DOHH2 (cell line): ENCODE measurements around the gene SLC26A6.

Experiments used
- H3F3A ChIP-seq: fragments of 200-600 bp; sonication (generic), shearing (Covaris generic); 2 replicates; pipeline ENCODE4 v1.6.0; 2016; ENCODE audit warnings: antibody characterized with exemption, mild to moderate bottlenecking; ENCODE audit not compliant: control insufficient read depth, insufficient read depth
- H3K27ac ChIP-seq: fragments of 200-600 bp; sonication (generic); 2 replicates; pipeline ENCODE4 v1.5.1; 2014; ENCODE audit warnings: low read depth, mild to moderate bottlenecking, low read length, moderate library complexity
- H3K27me3 ChIP-seq: fragments of 200-600 bp; sonication (generic); 2 replicates; pipeline ENCODE4 v1.6.1; 2014; ENCODE audit warnings: mild to moderate bottlenecking, low read length, mixed read lengths; ENCODE audit not compliant: control insufficient read depth
- H3K36me3 ChIP-seq: fragments of 200-600 bp; sonication (generic); 2 replicates; pipeline ENCODE4 v1.6.1; 2014; ENCODE audit warnings: mild to moderate bottlenecking, low read length, moderate library complexity, mixed read lengths; ENCODE audit not compliant: control insufficient read depth
- H3K4me1 ChIP-seq: fragments of 200-600 bp; sonication (generic); 2 replicates; pipeline ENCODE4 v1.6.1; 2014; ENCODE audit warnings: mild to moderate bottlenecking, low read length, mixed read lengths; ENCODE audit not compliant: control insufficient read depth
- H3K4me2 ChIP-seq: fragments of 200-600 bp; sonication (generic); 2 replicates; pipeline ENCODE4 v1.6.0; 2014; ENCODE audit warnings: mild to moderate bottlenecking, low read length, moderate library complexity
- H3K4me3 ChIP-seq: fragments of 200-600 bp; sonication (generic); 2 replicates; pipeline ENCODE4 v1.5.1; 2014; ENCODE audit warnings: mild to moderate bottlenecking, low read length, mixed read lengths
- H3K79me2 ChIP-seq: fragments of 200-600 bp; sonication (generic); 2 replicates; pipeline ENCODE4 v1.6.1; 2014; ENCODE audit warnings: mild to moderate bottlenecking, low read length, mixed read lengths; ENCODE audit not compliant: control insufficient read depth
- H3K9me2 ChIP-seq: fragments of 200-600 bp; sonication (generic); replicated peaks from 2 replicates; pipeline ENCODE4 v1.6.1; 2014; ENCODE audit warnings: mild to moderate bottlenecking, low read length, mixed read lengths; ENCODE audit not compliant: control insufficient read depth
- H3K9me3 ChIP-seq: fragments of 200-600 bp; sonication (generic); 2 replicates; pipeline ENCODE4 v1.6.1; 2014; ENCODE audit warnings: antibody characterized with exemption, low read length, mixed read lengths; ENCODE audit not compliant: control insufficient read depth, insufficient read depth
- H4K20me1 ChIP-seq: fragments of 200-600 bp; sonication (generic); 2 replicates; pipeline ENCODE4 v1.6.0; 2014; ENCODE audit warnings: low read depth, mild to moderate bottlenecking, antibody characterized with exemption, low read length, moderate library complexity; ENCODE audit not compliant: control insufficient read depth, insufficient read depth
- EZH2phosphoT487 ChIP-seq: fragments of 200-600 bp; sonication (generic); IDR thresholded peaks from 2 replicates; pipeline ENCODE4 v1.6.1; 2017; ENCODE audit warnings: borderline replicate concordance, mild to moderate bottlenecking, antibody characterized with exemption, low read length, moderate library complexity, mixed read lengths
- TF ChIP-seq, protein P1 (sequence below): fragments of 200-600 bp; sonication (generic); IDR thresholded peaks from one replicate; pipeline ENCODE4 v1.5.1; 2014; ENCODE audit warnings: antibody characterized with exemption, mild to moderate bottlenecking, low read depth, low read length; ENCODE audit not compliant: poor library complexity, severe bottlenecking

Gene SLC26A6

DNA sequence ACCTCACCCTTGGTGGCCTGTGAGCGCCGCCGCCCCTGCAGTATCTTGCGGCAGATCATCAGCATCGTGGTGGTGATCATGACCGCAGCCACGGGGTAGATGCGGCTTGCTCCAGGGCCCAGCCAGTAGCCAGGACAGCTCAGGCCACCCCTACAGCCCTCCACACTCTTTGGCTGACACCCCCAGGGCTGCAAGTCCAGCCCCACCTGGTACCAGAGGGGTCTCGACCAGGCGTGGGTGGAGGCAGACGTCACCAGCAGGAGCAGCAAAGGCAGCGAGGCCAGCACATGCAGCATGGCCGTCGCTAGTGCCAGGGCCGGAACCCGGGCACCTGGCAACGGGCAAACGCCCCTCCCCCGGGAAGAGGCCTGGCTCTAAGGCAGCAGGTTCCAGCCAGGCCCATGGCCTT is 13.8 kb downstream of the SLC26A6 start, which contains the start of gene TMEM89:
TSS of gene TMEM89 (minus strand) at position 309 of the 409 bp plus-strand sequence. CDS start at position 296, 13 bp downstream.
- H3K36me3 ChIP-seq: peaks cover 5% of the 10 kb centered on the region; the same call in 1 of the 2 replicates
- no peaks in the 10 kb centered on the region for H3K9me2 ChIP-seq
- H3K4me1 ChIP-seq: peaks cover 7% of the 10 kb centered on the region

DNA sequence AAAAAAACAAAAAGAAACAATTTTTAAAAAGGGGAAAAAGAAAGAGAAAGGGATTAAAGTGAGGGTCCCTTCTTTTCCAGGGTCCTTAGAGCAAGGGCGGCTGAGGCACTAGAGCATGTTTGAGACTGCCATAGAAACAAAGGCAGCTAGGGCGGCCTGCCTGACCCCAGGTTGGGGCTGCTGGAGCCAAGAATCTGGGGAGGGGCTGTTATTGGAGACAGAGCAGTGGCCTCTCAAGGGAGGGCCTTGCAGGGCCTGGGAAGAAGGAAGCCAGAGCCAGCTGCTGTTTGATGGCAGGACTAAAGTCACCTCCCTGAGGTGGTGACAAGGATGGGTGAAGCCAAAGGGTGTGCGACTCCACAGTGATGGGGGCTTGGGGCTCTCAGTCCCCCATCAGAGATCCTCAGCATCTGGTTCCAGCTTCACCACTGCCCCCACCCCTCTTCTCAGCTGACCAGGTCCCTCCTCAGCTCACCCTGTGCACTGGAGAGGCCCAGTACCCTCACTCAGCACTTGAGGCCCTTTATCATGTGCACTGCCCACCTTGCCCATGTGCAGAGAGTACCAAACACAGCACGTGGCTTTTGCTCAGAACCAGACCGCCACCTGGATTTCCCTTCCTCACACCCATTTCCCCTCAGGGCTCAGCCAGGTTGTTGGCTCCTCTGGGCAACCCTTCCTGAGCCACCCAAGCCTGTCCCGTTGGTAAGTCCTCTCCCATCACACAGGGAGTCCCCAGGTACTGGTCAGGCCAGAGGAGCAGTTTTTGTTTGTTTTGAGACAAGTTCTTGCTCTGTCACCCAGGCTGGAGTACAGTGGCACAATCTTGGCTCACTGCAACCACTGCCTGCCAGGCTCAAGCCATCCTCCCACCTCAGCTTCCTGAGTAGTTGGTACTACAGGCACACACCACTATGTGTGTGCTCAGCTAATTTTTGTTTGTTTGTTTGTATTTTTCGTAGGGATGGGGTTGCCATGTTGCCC is 15.4 kb downstream of the SLC26A6 start:
- peaks cover 16% of the 10 kb centered on the region for H3K9me3 ChIP-seq
- H4K20me1 ChIP-seq: no peaks in the 10 kb centered on the region
- H3K27me3 ChIP-seq: no peaks in the 10 kb centered on the region
- no peaks in the 10 kb centered on the region for H3F3A ChIP-seq
- no peaks in the 10 kb centered on the region for H3K79me2 ChIP-seq
- peaks cover 7% of the 10 kb centered on the region for H3K4me1 ChIP-seq
- no peak overlapping the region for H3K4me2 ChIP-seq
- H3K27ac ChIP-seq: no peak overlapping the region
- H3K9me2 ChIP-seq: no peaks in the 10 kb centered on the region
- TF ChIP-seq, protein P1, sequence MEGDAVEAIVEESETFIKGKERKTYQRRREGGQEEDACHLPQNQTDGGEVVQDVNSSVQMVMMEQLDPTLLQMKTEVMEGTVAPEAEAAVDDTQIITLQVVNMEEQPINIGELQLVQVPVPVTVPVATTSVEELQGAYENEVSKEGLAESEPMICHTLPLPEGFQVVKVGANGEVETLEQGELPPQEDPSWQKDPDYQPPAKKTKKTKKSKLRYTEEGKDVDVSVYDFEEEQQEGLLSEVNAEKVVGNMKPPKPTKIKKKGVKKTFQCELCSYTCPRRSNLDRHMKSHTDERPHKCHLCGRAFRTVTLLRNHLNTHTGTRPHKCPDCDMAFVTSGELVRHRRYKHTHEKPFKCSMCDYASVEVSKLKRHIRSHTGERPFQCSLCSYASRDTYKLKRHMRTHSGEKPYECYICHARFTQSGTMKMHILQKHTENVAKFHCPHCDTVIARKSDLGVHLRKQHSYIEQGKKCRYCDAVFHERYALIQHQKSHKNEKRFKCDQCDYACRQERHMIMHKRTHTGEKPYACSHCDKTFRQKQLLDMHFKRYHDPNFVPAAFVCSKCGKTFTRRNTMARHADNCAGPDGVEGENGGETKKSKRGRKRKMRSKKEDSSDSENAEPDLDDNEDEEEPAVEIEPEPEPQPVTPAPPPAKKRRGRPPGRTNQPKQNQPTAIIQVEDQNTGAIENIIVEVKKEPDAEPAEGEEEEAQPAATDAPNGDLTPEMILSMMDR: no peak
- TF ChIP-seq EZH2phosphoT487: no peak
- H3K36me3 ChIP-seq: no peaks in the 10 kb centered on the region
- H3K4me3 ChIP-seq: no peak overlapping the region

More for the DNA sequence above, 13.8 kb downstream of the SLC26A6 start, which contains the start of gene TMEM89:
- H3K27ac ChIP-seq: no peak within 1 kb of the TSS
- no peaks in the 10 kb centered on the region for H3K79me2 ChIP-seq
- H3K4me2 ChIP-seq: no peak within 1 kb of the TSS
- no peaks in the 10 kb centered on the region for H3F3A ChIP-seq
- no peak within 1 kb of the TSS for H3K4me3 ChIP-seq
- H4K20me1 ChIP-seq: no peaks in the 10 kb centered on the region
- H3K27me3 ChIP-seq: no peaks in the 10 kb centered on the region
- H3K9me3 ChIP-seq: peaks cover 16% of the 10 kb centered on the region
- TF ChIP-seq EZH2phosphoT487: no peak
- TF ChIP-seq, protein P1: no peak

- Histone ChIP-seq H3K79me2 (no peaks in the 10 kb centered on the region), H3F3A (no peaks in the 10 kb centered on the region), H3K36me3 (no peaks in the 10 kb centered on the region), H3K27me3 (no peaks in the 10 kb centered on the region), H3K4me1 (no peaks in the 10 kb centered on the region), H3K4me3 (no peak overlapping the region), H3K4me2 (no peak overlapping the region), H4K20me1 (no peaks in the 10 kb centered on the region), H3K27ac (no peak overlapping the region), H3K9me3 (peaks cover 16% of the 10 kb centered on the region), H3K9me2 (no peaks in the 10 kb centered on the region)
- TF ChIP-seq, protein P1: no peak
- TF ChIP-seq EZH2phosphoT487: no peak
Observed at GRCh38 chr3:48617559-48617958, 17.7 kb downstream of the SLC26A6 start.
